Ammon's horn (tissue), 1 donor: Measurements from ENCODE around the gene FGGY.
A peak's percentile ranks its signal among the peaks of the same experiment; 100 is the strongest.

Experiments used
- DNase-seq: peaks from one replicate; pipeline ENCODE4 v3.0.0-alpha.2; 2016; ENCODE audit warnings: low spot score

FGGY gene

GRCh38 chr1:59414406-59415133 lies 117.7 kb downstream of the FGGY start:
- no peak for DNase-seq

GRCh38 chr1:59415286-59415850 lies 118.5 kb downstream of the FGGY start:
- no peak for DNase-seq

- DNase-seq = no peak
These were observed 119.0 kb downstream of the FGGY start for GRCh38 chr1:59415881-59416280.

GRCh38 chr1:59417406-59417805 lies 120.5 kb downstream of the FGGY start:
- no peak for DNase-seq

- no peak for DNase-seq
These were observed 121.7 kb downstream of the FGGY start for GRCh38 chr1:59418363-59419144.

- no peak for DNase-seq
These were observed 122.7 kb downstream of the FGGY start for GRCh38 chr1:59419361-59420140.

- no peak for DNase-seq
These were observed 124.5 kb downstream of the FGGY start for GRCh38 chr1:59421232-59421920.

GRCh38 chr1:59422921-59423575 lies 126.2 kb downstream of the FGGY start:
- DNase-seq = peak; percentile 74

GRCh38 chr1:59427155-59427554 lies 130.3 kb downstream of the FGGY start:
- no peak for DNase-seq

- no peak for DNase-seq
These were observed 130.9 kb downstream of the FGGY start for GRCh38 chr1:59427784-59428183.

- no peak for DNase-seq
These were observed 131.9 kb downstream of the FGGY start for GRCh38 chr1:59428828-59429227.

GRCh38 chr1:59429656-59430055 lies 132.8 kb downstream of the FGGY start:
- DNase-seq = no peak

GRCh38 chr1:59431566-59432294 lies 134.8 kb downstream of the FGGY start:
- DNase-seq = no peak

GRCh38 chr1:59432531-59433439 lies 135.9 kb downstream of the FGGY start:
- DNase-seq = no peak

- no peak for DNase-seq
These were observed 136.5 kb downstream of the FGGY start for GRCh38 chr1:59433440-59433813.

GRCh38 chr1:59434336-59434735 lies 137.4 kb downstream of the FGGY start:
- DNase-seq = no peak

GRCh38 chr1:59436637-59437036 lies 139.7 kb downstream of the FGGY start:
- no peak for DNase-seq

GRCh38 chr1:59438058-59438560 lies 141.2 kb downstream of the FGGY start:
- DNase-seq = no peak

- DNase-seq = no peak
These were observed 145.6 kb downstream of the FGGY start for GRCh38 chr1:59442492-59442891.
